Astrocyte of the cerebellum (primary cell): ENCODE results near the gene MYO7B.

Source experiments
- DNase-seq: peaks from one replicate; pipeline ENCODE4 v3.0.0-alpha.2; 2011; ENCODE audit warnings: low read depth
- H3K4me3 ChIP-seq: 2 replicates; pipeline ENCODE4 v1.5.1; 2011; ENCODE audit warnings: mild to moderate bottlenecking, low read depth, low read length, moderate library complexity
- in situ Hi-C: cut with HindIII; loops from 2 replicates; pipeline ENCODE4 v1.10.0; 2017; ENCODE audit warnings: low sequenced_read_pairs
- TF ChIP-seq, protein P1 (sequence below): IDR thresholded peaks from 2 replicates; pipeline ENCODE4 v1.5.1; 2012; ENCODE audit warnings: low read length, low read depth, moderate library complexity, mild to moderate bottlenecking; ENCODE audit errors: missing control alignments

MYO7B gene

DNA sequence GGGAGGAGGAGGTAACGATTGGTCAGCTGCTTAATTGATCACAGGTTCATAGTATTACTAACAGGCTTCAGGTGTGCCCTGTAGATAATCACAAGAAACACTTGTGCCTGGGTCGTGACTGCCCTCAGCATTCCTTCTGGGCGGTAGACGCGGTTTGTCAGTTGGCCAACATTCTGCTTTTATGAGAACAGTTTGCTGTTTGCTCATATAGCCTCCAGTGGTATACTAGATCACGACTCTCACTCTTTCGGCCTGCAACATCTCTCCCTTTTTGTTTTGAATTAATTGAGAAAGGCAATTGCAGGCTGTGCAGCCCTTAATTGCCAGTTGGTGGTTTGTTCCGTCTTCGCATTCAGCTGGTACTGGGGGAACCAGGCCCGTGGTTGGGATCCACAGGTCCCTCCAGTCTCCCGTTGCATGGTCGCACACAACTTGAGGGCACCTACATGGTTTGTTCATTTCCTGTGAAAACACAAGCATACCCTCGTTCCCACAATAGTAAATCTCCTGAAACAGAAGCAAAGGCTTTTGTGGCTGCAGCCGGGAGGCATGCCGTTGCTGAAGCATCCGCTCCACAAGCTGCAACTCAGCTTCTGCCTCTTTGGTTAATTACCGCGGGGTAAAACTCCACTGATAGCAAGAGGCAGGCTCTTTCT, 80.2 kb downstream of the MYO7B start:
- H3K4me3 ChIP-seq: no peak overlapping the region
- in situ Hi-C loops: no loop called here
- TF ChIP-seq, protein P1, sequence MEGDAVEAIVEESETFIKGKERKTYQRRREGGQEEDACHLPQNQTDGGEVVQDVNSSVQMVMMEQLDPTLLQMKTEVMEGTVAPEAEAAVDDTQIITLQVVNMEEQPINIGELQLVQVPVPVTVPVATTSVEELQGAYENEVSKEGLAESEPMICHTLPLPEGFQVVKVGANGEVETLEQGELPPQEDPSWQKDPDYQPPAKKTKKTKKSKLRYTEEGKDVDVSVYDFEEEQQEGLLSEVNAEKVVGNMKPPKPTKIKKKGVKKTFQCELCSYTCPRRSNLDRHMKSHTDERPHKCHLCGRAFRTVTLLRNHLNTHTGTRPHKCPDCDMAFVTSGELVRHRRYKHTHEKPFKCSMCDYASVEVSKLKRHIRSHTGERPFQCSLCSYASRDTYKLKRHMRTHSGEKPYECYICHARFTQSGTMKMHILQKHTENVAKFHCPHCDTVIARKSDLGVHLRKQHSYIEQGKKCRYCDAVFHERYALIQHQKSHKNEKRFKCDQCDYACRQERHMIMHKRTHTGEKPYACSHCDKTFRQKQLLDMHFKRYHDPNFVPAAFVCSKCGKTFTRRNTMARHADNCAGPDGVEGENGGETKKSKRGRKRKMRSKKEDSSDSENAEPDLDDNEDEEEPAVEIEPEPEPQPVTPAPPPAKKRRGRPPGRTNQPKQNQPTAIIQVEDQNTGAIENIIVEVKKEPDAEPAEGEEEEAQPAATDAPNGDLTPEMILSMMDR: no peak
- no peak for DNase-seq

DNA sequence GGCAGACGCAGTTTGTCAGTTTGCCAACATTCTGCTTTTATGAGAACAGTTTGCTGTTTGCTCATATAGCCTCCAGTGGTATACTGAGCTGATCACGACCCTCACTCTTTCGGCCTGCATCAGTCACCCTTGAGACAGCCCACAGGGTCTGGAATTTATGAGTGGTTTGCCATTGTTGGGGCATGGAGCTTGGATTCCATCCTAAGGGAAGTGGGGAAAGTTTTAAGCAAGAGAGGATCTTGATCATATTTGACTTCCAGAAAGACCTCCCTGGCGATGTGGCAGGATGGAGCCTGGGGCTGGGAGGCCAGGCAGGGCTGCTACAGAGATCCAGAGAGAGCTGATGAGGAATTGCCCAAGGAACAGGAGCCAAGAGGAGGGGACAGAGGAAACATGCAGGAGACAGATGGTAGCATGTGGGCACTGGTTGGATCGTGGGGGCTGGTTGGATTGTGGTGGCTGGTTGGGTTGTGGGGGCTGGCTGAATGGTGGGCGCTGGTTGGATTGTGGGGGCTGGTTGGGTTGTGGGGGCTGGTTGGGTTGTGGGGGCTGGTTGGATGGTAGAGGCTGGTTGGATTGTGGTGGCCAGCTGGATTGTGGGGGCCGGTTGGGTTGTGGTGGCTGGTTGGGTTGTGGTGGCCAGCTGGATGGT, 83.2 kb downstream of the MYO7B start:
- no peak overlapping the region for H3K4me3 ChIP-seq
- TF ChIP-seq, protein P1: no peak
- in situ Hi-C loops: no loop called here
- DNase-seq: no peak

DNA sequence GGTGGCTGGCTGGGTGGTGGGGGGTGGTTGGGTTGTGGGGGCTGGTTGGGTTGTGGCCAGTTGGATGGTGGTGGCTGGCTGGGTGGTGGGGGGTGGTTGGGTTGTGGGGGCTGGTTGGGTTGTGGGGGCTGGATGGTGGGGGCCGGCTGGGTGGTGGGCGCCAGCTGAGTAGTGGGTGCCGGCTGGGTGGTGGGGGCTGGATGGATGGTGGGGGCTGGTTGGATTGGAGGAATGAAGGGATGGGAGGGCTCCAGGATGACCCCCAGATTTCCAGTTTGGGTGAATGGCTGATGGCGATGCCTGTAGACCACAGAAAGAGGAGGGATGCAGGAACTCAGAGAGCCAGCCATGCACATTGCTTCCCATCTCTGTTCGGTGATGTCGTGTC, 83.7 kb downstream of the MYO7B start:
- no peak overlapping the region for H3K4me3 ChIP-seq
- TF ChIP-seq, protein P1: no peak
- in situ Hi-C loops: no loop called here
- DNase-seq: no peak

DNA sequence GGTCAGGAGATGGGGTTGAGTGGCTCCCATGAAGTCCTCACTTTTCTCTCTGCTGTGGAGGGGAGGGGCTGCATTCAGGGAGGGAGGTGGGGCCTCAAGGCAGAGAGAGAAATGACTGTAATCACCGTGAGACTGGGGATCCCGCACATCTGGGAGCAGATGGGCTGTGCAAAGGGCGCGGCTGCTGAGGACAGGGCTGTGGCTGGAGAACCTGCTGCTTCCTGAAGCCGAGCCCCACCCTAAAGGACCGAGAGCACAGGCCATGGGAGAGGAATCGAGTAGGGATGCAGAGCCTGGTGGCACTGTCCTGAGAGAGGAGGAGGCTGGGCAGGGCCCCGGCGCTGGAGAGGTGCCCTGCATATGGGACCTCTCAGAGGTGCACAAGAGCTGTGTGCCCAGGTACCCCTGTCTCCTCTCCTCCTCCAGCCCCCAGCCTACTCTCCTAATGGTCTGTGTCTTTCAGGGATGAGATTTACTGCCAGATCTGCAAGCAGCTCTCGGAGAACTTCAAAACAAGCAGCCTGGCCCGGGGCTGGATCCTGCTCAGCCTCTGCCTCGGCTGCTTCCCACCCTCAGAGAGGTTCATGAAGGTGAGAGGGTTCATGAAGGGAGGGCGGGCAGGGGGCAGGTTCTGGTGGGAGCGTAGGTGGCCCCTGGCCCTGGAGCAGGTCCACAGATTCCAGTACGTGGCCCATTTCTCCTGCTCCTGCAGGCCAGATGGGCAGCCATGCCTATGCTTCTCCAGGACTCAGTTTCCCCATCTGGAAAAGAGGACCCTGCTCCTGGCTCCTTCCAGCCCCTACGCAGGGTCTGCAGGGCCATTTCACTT, 84.6 kb downstream of the MYO7B start:
- TF ChIP-seq, protein P1: no peak
- no peak for DNase-seq
- H3K4me3 ChIP-seq: no peak overlapping the region
- in situ Hi-C loops: no loop called here

DNA sequence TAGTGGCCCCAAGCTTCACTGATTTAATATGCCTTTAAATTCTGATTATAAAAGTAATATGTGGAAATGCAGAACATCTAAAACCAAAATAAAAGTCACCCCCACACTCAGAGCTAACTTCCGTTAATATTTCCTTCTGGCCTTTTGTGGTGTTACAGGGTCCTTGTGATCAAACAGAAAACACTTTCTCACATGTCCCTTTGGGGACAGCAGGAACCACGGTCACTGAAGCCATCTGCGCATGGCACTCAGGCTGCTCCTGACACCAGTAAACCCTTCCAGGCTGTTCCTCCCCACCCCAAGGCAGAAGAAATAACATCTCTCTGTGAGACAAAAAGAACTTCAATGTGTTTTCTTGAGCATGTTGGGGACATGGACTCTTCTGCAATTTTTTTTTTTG, 85.4 kb downstream of the MYO7B start:
- no peak for DNase-seq
- in situ Hi-C loops: no loop called here
- no peak overlapping the region for H3K4me3 ChIP-seq
- TF ChIP-seq, protein P1: no peak

DNA sequence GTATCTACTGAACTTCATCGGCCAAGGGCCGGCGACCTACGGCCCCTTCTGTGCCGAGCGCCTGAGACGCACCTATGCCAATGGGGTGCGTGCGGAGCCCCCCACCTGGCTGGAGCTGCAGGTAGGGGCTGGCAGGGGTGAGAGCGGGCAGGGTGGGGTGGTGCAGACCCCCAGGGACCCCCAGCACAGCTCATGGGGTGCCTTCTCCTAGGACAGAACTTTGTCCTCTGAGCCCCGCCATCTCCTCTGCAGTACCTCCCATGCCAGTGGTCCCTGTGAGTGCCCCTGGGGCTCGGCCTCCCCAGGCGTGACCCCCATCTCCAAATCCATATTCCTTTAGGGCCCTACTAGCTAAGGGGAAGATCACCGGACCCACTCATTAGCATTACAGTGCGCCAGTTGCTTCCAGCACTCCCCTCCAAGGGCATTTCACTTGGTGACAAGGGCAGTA, 86.5 kb downstream of the MYO7B start:
- no peak for DNase-seq
- H3K4me3 ChIP-seq: no peak overlapping the region
- TF ChIP-seq, protein P1: no peak
- in situ Hi-C loops: no loop called here
